GM19467 (cell line): Measurements from ENCODE around the gene ORC6.

Experiments
- ATAC-seq: cut with Tn5 transposase; IDR thresholded peaks from one replicate; pipeline ENCODE4 v1.9.1; 2021; ENCODE audit warnings: mild to moderate bottlenecking, moderate library complexity; ENCODE audit not compliant: unreplicated experiment

ORC6 gene

GRCh38 chr16:46700048-46700447 lies 10.6 kb downstream of the ORC6 start:
- ATAC-seq = no peak

- ATAC-seq = no peak
Measured at GRCh38 chr16:46701615-46702014, 12.2 kb downstream of the ORC6 start.

DNA sequence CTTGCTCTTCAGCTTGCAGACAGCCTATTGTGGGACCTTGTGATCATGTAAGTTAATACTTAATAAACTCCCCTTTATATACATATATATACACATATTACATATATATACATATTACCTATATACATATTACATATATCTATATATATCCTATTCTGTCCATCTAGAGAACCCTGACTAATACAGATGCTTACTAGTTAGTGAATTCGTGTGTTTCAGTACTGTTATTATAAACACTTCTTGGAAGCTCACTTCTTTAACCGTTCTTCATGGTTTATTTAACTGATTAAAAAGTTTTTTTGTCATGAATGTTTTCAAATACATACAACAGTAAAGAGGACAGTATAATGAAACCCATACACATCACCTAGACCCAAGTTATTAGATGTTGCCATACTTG lies 12.6 kb downstream of the ORC6 start:
- ATAC-seq = no peak

- no peak for ATAC-seq
Measured at GRCh38 chr16:46706642-46707041, 17.2 kb downstream of the ORC6 start.

DNA sequence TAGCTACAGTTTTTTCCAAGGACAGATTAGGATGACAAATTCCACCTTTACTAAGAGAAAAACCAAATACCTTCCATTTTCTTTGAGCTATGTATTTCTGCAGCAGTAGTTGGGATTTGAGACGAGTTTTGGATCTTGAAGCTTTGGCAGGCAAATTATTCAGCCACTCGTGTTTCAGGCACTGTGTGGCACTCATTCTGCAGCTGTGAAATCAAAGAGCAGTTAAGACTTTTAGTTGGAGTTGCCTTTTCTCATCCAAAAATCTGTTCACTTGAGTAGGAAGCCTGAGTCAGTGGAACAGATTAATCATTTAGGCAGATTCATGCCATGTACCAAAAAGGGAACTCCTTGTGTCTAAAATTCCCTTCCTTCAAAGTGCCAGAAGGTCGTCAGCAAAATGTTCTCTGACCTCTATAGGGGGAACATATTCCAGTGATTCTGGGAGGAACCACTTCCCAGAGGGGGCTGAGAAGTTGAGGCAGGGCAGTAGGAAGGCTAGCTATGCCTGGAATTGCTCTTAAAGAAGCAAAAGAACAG lies 20.1 kb downstream of the ORC6 start:
- no peak for ATAC-seq

GRCh38 chr16:46711106-46712058 lies 21.9 kb downstream of the ORC6 start:
- ATAC-seq = no peak

GRCh38 chr16:46712911-46713310 lies 23.5 kb downstream of the ORC6 start:
- no peak for ATAC-seq

- no peak for ATAC-seq
Measured at GRCh38 chr16:46713634-46714033, 24.2 kb downstream of the ORC6 start.

- ATAC-seq = no peak
Measured at GRCh38 chr16:46714797-46715591, 25.5 kb downstream of the ORC6 start.

DNA sequence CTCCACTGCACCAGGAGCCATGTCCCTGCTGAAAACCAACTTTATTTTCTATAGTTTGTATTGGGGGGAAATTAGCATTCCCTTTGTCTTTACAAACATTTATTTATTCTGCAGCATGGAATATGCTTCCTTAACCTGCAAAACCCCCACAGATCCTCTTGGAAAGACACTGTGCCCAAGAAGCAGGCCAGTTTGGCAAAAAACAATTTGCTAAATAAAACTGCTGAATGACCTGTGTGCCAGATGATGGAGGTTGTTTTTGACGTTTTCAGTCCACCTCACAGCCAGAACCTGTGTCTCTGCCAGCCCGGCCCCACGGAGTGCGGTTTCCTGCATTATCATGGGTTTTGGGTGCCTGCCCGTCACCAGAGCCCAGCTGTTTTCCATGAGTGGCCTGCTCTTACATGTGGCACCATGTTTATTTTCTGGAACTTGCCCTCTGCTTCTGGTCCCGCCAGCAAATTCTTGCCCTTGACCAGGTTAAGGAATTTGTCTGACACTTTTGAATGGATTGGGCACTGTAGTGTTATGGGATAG lies 26.4 kb downstream of the ORC6 start:
- ATAC-seq = no peak

DNA sequence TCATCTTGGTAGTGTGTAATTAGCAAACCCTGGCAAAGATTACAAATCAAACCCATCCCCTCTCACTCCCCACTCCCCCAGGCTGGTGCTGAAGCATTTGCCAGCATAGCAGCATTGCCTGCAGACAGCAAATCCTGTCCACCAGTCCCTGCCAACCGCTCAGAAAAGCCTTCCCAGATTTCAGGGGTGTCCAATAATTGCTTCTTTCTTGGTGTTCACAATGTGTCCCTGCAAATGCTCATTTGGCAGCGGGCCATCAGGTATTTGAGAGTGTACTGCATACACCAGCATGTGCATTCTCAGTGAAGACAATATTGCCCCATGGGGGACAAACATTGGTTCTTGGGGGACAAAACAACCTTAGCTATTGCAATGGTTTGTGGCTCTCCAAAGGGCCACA lies 28.2 kb downstream of the ORC6 start:
- no peak for ATAC-seq

DNA sequence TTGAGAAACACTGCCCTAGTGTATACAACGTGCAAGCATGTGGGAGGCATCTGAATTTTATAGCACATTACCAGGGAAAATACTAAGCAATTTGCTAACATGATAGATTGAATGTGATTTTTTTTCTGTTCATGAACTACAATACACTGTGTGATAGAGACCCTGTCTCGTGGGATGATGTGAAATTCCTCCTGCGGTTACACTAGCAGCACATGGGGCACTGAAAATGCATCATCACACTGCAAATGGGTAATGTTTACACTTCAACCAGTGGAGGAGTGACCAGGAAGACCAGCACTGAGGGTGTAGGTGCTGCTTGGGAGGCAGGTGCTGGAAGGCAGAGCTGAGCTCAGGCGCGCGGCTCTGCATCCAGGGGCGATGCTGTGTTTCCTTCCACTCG lies 28.8 kb downstream of the ORC6 start:
- ATAC-seq = no peak

- no peak for ATAC-seq
Measured at GRCh38 chr16:46719528-46719927, 30.1 kb downstream of the ORC6 start.

DNA sequence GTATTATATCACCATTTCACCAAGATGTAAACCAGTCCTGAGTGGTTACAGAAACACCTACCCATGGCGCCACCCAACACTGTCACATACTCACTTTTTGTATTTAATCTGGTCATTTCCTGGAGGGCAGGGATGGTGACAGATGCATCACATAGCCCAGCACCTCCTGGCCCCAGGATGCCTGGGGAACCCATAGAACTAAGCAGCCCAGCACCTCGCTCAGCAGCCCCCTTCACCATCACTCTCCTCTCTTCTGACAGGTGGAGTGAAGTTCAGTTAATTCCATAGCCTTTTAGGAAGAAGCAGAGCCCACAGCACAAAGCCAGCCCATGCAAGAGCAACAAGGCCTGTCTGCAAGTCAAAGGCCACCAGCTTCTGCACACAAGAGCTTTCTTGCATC lies 31.2 kb downstream of the ORC6 start:
- ATAC-seq = no peak

DNA sequence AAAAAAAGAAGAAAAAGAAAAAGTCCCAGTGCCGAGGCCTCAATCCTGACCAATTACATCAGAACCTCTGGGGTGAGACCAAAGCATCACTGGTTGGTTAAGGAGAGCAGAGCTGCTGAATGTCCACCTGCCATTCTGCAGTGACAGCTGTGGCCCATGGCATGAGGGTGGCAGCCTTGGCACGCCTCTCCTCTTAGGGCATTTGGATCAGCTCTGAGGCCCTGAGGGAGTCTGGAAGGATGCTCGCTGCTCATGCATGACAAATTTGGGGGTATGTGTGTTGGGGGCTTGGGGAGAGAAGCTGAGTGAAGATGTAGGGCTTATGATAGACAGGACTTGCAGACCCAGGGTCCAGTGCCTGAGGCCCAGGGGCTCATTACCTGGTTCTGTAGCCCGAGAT lies 32.4 kb downstream of the ORC6 start:
- no peak for ATAC-seq

DNA sequence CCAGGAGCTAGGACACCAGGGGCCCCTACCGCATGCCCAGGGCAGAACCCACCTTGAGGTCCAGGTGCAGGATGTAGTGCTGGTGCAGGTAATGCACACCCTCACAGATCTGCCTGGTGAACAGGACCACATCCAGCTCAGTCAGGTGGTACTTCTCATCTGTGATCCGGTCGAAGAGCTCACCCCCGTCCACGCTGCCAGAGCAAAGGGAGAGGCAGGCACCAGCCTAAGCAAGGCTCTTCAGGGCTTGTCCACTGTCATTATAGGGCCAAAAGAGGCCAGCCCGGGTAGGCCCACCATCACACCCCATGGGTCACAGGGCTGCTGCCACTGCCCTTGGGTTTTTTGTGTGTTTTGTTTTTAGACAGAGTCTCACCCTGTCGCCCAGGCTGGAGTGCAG lies 37.7 kb downstream of the ORC6 start:
- ATAC-seq = no peak

GRCh38 chr16:46727630-46728029 lies 38.2 kb downstream of the ORC6 start:
- ATAC-seq = no peak

DNA sequence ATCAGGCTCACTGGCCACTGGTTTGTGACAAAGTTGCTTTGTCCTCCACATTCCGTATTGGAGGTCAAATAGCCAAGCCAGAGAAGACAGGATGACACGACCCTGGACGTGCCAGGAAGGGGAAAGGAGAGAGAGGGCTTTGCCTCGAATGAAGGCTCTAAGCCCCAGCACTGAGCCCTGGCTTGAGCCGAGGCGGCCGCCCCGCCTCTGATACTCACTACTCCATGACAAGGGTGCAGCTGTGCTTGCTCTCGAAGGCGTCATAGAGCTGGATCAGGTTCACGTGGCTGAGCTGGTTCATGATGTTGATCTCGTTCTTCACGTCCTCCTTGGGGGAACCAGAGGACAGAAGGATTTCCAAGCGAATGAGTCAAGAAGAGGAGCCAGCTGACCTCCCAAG lies 39.3 kb downstream of the ORC6 start:
- ATAC-seq = no peak

GRCh38 chr16:46729326-46729995 lies 40.0 kb downstream of the ORC6 start:
- no peak for ATAC-seq

DNA sequence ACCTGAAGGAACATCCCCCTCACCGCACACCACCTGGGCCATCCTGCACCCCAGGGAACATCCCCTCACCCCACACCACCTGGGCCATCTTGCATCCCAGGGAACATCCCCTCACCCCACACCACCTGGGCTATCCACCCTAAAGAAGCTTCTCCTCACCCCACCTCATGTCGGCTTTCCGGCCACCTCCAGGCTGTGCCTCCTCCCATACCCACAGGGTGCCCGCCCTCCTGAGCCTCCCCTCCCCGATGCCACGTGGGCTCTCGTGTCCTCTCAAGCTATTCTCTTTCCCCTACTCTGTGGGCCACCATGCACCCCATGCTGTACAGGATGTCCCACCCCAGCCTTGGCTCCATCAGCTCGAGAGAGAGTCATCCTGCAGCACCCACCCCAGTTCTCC lies 40.7 kb downstream of the ORC6 start:
- ATAC-seq = no peak
